ENCODE results near the gene CAMSAP1. TPM values are rescaled to one million over a fixed set of nuclear protein-coding genes. Genes with fewer than 3 reads are reported as not detected.
"Not testable (repeated sequence)": the region's sequence is repeated elsewhere in the genome, so short reads cannot be mapped to it uniquely, and the experiment has no call there.

CAMSAP1 gene
- total and polyA plus RNA-seq, 9 of the 15 experiments (the other 6 are each of a cell fraction or from before 2014, with no cell fraction given) = 1.5 to 28.8 (median 14.3) TPM

GRCh38 chr9:135951310-135951709, 44.0 kb upstream of the CAMSAP1 start (continued):
- peak; percentile 37; the same call in 1 of the 2 replicates for TF ChIP-seq ZBTB40 (IDR thresholded peaks at IDR 0.05)
- TF ChIP-seq ZBTB40 (CRISPR knock-in tag; IDR thresholded peaks at IDR 0.05) = not testable (repeated sequence)
- peak; percentile 59; the same call in 1 of the 2 replicates for TF ChIP-seq NFRKB (IDR thresholded peaks at IDR 0.05; ENCODE audit: low read depth)
- peak; percentile 53; the same call in 1 of the 2 replicates for TF ChIP-seq HSF4 (CRISPR knock-in tag; IDR thresholded peaks at IDR 0.05; ENCODE audit: borderline replicate concordance)
- TF ChIP-seq ELF4 (CRISPR knock-in tag; IDR thresholded peaks at IDR 0.05) = peak; percentile 36; the same call in 1 of the 2 replicates
- TF ChIP-seq BCOR (IDR thresholded peaks at IDR 0.05) = peak; percentile 84
- peak; percentile 98 for TF ChIP-seq ZNF121 (CRISPR knock-in tag; conservative IDR thresholded peaks at IDR 0.05)
- TF ChIP-seq ZNF311 (CRISPR knock-in tag; IDR thresholded peaks at IDR 0.05) = peak; percentile 49; the same call in 1 of the 2 replicates
- TF ChIP-seq ATF4 (CRISPR knock-in tag; IDR thresholded peaks at IDR 0.05) = 0 out of 2 replicates have a peak, but pooled peaks have one; percentile 24
- peak; percentile 81 for TF ChIP-seq HDGF (IDR thresholded peaks at IDR 0.05)
- TF ChIP-seq TRIM28 (IDR thresholded peaks at IDR 0.05) = 0 out of 2 replicates have a peak, but pooled peaks have one; percentile 16
